A549 (cell line): ENCODE measurements around the gene KIZ. TPM values are rescaled to one million over a fixed set of nuclear protein-coding genes. Genes with fewer than 3 reads are reported as not detected.
A peak's percentile ranks its signal among the peaks of the same experiment; 100 is the strongest.

ENCODE experiments used
- ATAC-seq, 2 experiments: fragments of 200-7000 bp in 1 of 2; fragments of >200 bp in 1 of 2; cut with Nextera tagmentation in 1 of 2; cut with Tn5 transposase in 1 of 2; 3 replicates each; pipeline versions ENCODE4 v1.8.0 to v1.9.1; 2018 to 2020; ENCODE audit warnings: mild to moderate bottlenecking in 1 of 2, moderate library complexity in 1 of 2
- CTCF ChIA-PET: fragments of 300-600 bp; sonication (Branson Sonifier 250); formaldehyde crosslinking; extraction: SDS; loops from one replicate; lab custom pipeline; 2021; ENCODE audit warnings: antibody characterized with exemption, inconsistent platforms; lab: Yijun Ruan, JAX
- POLR2A ChIA-PET: fragments of 350-600 bp; formaldehyde crosslinking; extraction: SDS; loops from one replicate; lab custom pipeline; 2021; ENCODE audit warnings: antibody characterized with exemption, inconsistent platforms; lab: Yijun Ruan, JAX
- DNase-seq, 2 experiments: peaks; one replicate each; pipeline versions ENCODE4 v3.0.0 to v3.0.0-alpha.2; 2011 to 2016; ENCODE audit warnings: low read depth in 1 of 2, low spot score in 1 of 2
- FAIRE-seq: peaks from 2 replicates; lab custom pipeline; 2011; peaks lifted over from hg19 to GRCh38; lab: Jason Lieb, UNC
- H3K27ac ChIP-seq, 2 experiments: fragments of >200 bp; sonication (Bioruptor Twin); formaldehyde crosslinking; 3 replicates each; pipeline ENCODE4 v1.5.1; 2016 to 2017
- H3K4me1 ChIP-seq: fragments of >200 bp; sonication (Bioruptor Twin); formaldehyde crosslinking; 3 replicates; pipeline ENCODE4 v1.6.1; 2016
- H3K4me2 ChIP-seq: fragments of >200 bp; sonication (Bioruptor Twin); formaldehyde crosslinking; 3 replicates; pipeline ENCODE4 v1.6.1; 2016
- H3K4me3 ChIP-seq: fragments of >200 bp; sonication (Bioruptor Twin); formaldehyde crosslinking; 3 replicates; pipeline ENCODE4 v1.5.1; 2016
- H3K9me3 ChIP-seq: fragments of >200 bp; sonication (Bioruptor Twin); formaldehyde crosslinking; 3 replicates; pipeline ENCODE4 v1.6.1; 2016
- CBX2 ChIP-seq: fragments of 200-600 bp; sonication (generic); IDR thresholded peaks from 2 replicates; pipeline ENCODE4 v1.6.1; 2016; ENCODE audit warnings: low read depth, mild to moderate bottlenecking, borderline replicate concordance
- CEBPB ChIP-seq, 2 experiments: fragments of >200 bp in 1 of 2; sonication (Bioruptor Twin) in 1 of 2; formaldehyde crosslinking in 1 of 2; IDR thresholded peaks; 2 replicates each; pipeline ENCODE4 v1.6.1; 2012 to 2016
- CHD2 ChIP-seq: fragments of 150-350 bp; IDR thresholded peaks from 2 replicates; pipeline ENCODE4 v1.6.1; 2014; ENCODE audit warnings: low read length; ENCODE audit not compliant: partially characterized antibody
- CHD4 ChIP-seq: fragments of 200-600 bp; sonication (generic); IDR thresholded peaks from 2 replicates; pipeline ENCODE4 v1.6.1; 2016; ENCODE audit warnings: antibody characterized with exemption, mild to moderate bottlenecking, borderline replicate concordance
- EHF ChIP-seq: fragments of 250-450 bp; sonication (Bioruptor Pico); IDR thresholded peaks from 2 replicates; pipeline ENCODE4 v1.5.0; 2020; ENCODE audit warnings: mild to moderate bottlenecking
- EHMT2 ChIP-seq: fragments of 200-600 bp; sonication (generic); IDR thresholded peaks from 2 replicates; pipeline ENCODE4 v1.6.1; 2016; ENCODE audit warnings: antibody characterized with exemption, low read depth, mild to moderate bottlenecking, moderate library complexity
- FOSB ChIP-seq: fragments of 250-450 bp; sonication (Bioruptor Pico); IDR thresholded peaks from 2 replicates; pipeline ENCODE4 v1.5.0; 2020; ENCODE audit warnings: mild to moderate bottlenecking, moderate library complexity
- HDAC2 ChIP-seq: fragments of 200-600 bp; sonication (generic); IDR thresholded peaks from 2 replicates; pipeline ENCODE4 v1.6.1; 2016
- JUN ChIP-seq, 2 experiments: fragments of >200 bp; sonication (Bioruptor Twin); formaldehyde crosslinking; IDR thresholded peaks; 2 replicates in 1 of 2; 3 replicates in 1 of 2; pipeline ENCODE4 v1.6.1; 2016 to 2017
- JUNB ChIP-seq: fragments of >200 bp; sonication (Bioruptor Twin); formaldehyde crosslinking; IDR thresholded peaks from 2 replicates; pipeline ENCODE4 v1.6.1; 2016
- KDM1A ChIP-seq: fragments of 200-600 bp; sonication (generic); IDR thresholded peaks from 2 replicates; pipeline ENCODE4 v1.6.1; 2016; ENCODE audit warnings: low read depth, mild to moderate bottlenecking
- MAZ ChIP-seq: fragments of 150-350 bp; IDR thresholded peaks from 2 replicates; pipeline ENCODE4 v1.6.1; 2014; ENCODE audit warnings: antibody characterized with exemption, low read depth, low read length, borderline replicate concordance
- MYC ChIP-seq: IDR thresholded peaks from 2 replicates; pipeline ENCODE4 v1.6.1; 2012; ENCODE audit warnings: mild to moderate bottlenecking, inconsistent platforms, low read length, improper control_type of control experiment, borderline replicate concordance
- NFE2L2 ChIP-seq: fragments of 150-350 bp; conservative IDR thresholded peaks from 2 replicates; pipeline ENCODE4 v1.6.1; 2014; ENCODE audit warnings: low read length
- NR3C1 ChIP-seq: fragments of >200 bp; sonication (Bioruptor Twin); formaldehyde crosslinking; IDR thresholded peaks from 3 replicates; pipeline ENCODE4 v1.6.1; 2017
- PHF8 ChIP-seq: fragments of 200-600 bp; sonication (generic); IDR thresholded peaks from 2 replicates; pipeline ENCODE4 v1.6.1; 2016; ENCODE audit warnings: low read depth, mild to moderate bottlenecking, antibody characterized with exemption, moderate library complexity, borderline replicate concordance
- POLR2AphosphoS2 ChIP-seq: conservative IDR thresholded peaks from 2 replicates; pipeline ENCODE4 v1.6.1; 2012; ENCODE audit warnings: low read length, improper control_type of control experiment, inconsistent platforms
- RCOR1 ChIP-seq: fragments of 150-350 bp; IDR thresholded peaks from 2 replicates; pipeline ENCODE4 v1.6.1; 2014; ENCODE audit warnings: antibody characterized with exemption, low read length, low read depth
- RFX5 ChIP-seq: fragments of 450-650 bp; IDR thresholded peaks from 2 replicates; pipeline ENCODE4 v1.7.1; 2014; ENCODE audit warnings: antibody characterized with exemption, mild to moderate bottlenecking, moderate library complexity
- SREBF2 ChIP-seq: fragments of 450-650 bp; IDR thresholded peaks from 2 replicates; pipeline ENCODE4 v1.6.1; 2014; ENCODE audit warnings: mild to moderate bottlenecking, moderate library complexity
- TFCP2L1 ChIP-seq: fragments of 250-450 bp; sonication (Bioruptor Pico); IDR thresholded peaks from 2 replicates; pipeline ENCODE4 v1.5.0; 2021; ENCODE audit warnings: mild to moderate bottlenecking
- TP53 ChIP-seq: fragments of 250-450 bp; sonication (Bioruptor Pico); IDR thresholded peaks from 2 replicates; pipeline ENCODE4 v1.5.0; 2021; ENCODE audit warnings: mild to moderate bottlenecking, moderate library complexity
- ZNF302 ChIP-seq: fragments of 250-450 bp; sonication (Bioruptor Pico); IDR thresholded peaks from 2 replicates; pipeline ENCODE4 v1.9.0; 2021; ENCODE audit warnings: inconsistent platforms, mild to moderate bottlenecking, moderate library complexity
- ZSCAN20 ChIP-seq: fragments of 250-450 bp; sonication (Bioruptor Pico); IDR thresholded peaks from 2 replicates; pipeline ENCODE4 v1.8.0; 2022; ENCODE audit warnings: mild to moderate bottlenecking, moderate library complexity
- WGBS: methylation state at CpG from one replicate; pipeline ENCODE4 v1.1.6; 2017; ENCODE audit errors: missing lambda C conversion rate; 5-methylcytosine and 5-hydroxymethylcytosine counted together
- polyA plus RNA-seq, 4 experiments: library from polyadenylated mRNA; depleted of rRNA in 3 of 4; stranded (reverse); fragments of >200 nt; fragmentation: RNase III in 1 of 4; extraction: RNeasy Plus Mini Kit Qiagen cat#74134 plus additional on column Dnase treatment in 1 of 4; gene quantifications; 2 replicates in 3 of 4; 3 replicates in 1 of 4; pipeline ENCODE4 v1.2.3, GENCODE V29; 2011 to 2017
- TF ChIP-seq, protein P1 (sequence below): fragments of 250-450 bp; sonication (Bioruptor Pico); IDR thresholded peaks from 2 replicates; pipeline ENCODE4 v1.5.0; 2021; ENCODE audit warnings: mild to moderate bottlenecking, moderate library complexity, borderline replicate concordance
- TF ChIP-seq, protein P2 (sequence below): fragments of >200 bp; sonication (Bioruptor Twin); formaldehyde crosslinking; IDR thresholded peaks from 2 replicates; pipeline ENCODE4 v1.6.1; 2016
- TF ChIP-seq, protein P3 (sequence below): IDR thresholded peaks from 2 replicates; pipeline ENCODE4 v1.6.1; 2012; ENCODE audit warnings: low read depth, borderline replicate concordance

Gene KIZ
- polyA plus RNA-seq, 2 of the 4 experiments (the other 2 are of a cell fraction), result 6.3 to 19.1 TPM

DNA sequence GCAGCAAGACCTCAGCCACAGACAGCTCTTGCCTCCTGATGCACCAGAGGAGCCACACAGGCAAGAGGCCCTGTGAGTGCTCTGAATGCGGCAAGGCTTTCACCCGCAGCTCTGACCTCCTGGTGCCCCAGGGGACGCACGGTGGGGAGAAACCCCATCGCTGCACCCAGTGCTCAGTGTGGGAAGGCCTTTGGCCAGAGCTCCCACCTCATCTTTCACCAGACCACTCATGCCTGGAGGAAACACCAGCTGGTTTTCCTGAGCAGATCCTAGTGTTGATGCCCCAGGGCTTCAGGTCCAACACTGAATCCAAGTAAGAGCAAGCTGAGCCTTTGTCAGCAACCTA lies 140.3 kb downstream of the KIZ start:
- ATAC-seq (no peak), FAIRE-seq (no peak), DNase-seq (no peak)
- no peak overlapping the region for H3K4me3 ChIP-seq
- 32% methylated on average over 3 of the region's 5 CpGs for WGBS
- POLR2A ChIA-PET, result no interaction called here
- H3K9me3 ChIP-seq, result peaks cover 15% of the 10 kb centered on the region
- no peak for TF ChIP-seq NR3C1
- no peak for TF ChIP-seq CEBPB (IDR thresholded peaks at IDR 0.05)
- TF ChIP-seq, protein P1, sequence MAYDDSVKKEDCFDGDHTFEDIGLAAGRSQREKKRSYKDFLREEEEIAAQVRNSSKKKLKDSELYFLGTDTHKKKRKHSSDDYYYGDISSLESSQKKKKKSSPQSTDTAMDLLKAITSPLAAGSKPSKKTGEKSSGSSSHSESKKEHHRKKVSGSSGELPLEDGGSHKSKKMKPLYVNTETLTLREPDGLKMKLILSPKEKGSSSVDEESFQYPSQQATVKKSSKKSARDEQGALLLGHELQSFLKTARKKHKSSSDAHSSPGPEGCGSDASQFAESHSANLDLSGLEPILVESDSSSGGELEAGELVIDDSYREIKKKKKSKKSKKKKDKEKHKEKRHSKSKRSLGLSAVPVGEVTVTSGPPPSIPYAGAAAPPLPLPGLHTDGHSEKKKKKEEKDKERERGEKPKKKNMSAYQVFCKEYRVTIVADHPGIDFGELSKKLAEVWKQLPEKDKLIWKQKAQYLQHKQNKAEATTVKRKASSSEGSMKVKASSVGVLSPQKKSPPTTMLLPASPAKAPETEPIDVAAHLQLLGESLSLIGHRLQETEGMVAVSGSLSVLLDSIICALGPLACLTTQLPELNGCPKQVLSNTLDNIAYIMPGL (CRISPR knock-in tag), result no peak
- no peak for TF ChIP-seq MYC
- TF ChIP-seq ZNF302 (CRISPR knock-in tag), result no peak
- TF ChIP-seq POLR2AphosphoS2, result no peak
- H3K4me2 ChIP-seq, result no peak overlapping the region
- H3K27ac ChIP-seq, result no peak overlapping the region
- no peaks in the 10 kb centered on the region for H3K4me1 ChIP-seq
- CTCF ChIA-PET, result interaction anchor here (0.7 to 7.1 kb wide), 4 partner anchors 24 to 406 kb away, joined by 4 to 36 read pairs (median 6); no protein-coding TSS in a partner anchor

DNA sequence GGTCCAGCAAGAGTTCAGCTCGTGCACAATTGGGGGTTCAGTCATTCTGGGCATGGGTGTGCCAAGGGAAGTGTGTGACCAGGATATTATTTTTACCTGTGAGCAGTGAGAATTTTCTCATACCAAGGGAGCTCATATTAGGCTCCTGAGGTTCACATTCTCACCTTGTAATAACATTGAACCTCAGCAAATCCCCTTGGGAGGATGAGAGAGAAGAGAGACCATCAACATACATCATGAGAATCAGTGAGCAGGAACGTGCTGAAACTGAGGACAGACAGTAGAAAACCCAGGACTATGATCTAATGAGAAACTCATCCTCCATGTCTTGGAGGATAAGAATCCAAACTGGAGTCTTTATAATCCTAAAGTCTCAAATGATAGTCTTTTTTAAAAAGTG lies 143.9 kb downstream of the KIZ start:
- no peak for ATAC-seq

DNA sequence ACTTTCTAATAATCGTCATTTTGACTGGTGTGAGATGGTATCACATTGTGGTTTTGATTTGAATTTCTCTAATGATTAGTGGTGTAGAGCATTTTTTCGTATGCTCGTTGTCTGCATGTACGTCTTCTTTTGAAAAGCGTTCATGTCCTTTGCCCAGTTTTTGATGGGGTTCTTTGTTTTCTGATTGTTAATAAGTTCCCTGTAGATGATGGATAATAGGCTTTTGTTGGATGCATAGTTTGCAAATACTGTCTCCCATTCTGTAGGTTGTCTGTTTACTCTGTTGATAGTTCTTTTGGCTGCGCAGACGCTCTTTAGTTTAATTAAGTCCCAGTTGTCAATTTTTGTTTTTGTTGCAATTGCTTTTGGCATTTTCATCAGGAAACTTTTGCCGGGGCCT lies 144.9 kb downstream of the KIZ start:
- Histone ChIP-seq H3K4me3 (no peak overlapping the region), H3K27ac (no peak overlapping the region), H3K4me1 (no peaks in the 10 kb centered on the region), H3K4me2 (no peak overlapping the region), H3K9me3 (peaks cover 20% of the 10 kb centered on the region)
- TF ChIP-seq TFCP2L1 (CRISPR knock-in tag) (no peak), PHF8 (no peak), EHMT2 (no peak), JUN (IDR thresholded peaks at IDR 0.05) (no peak), HDAC2 (no peak), RFX5 (no peak), TP53 (CRISPR knock-in tag) (no peak), CHD2 (no peak), JUNB (no peak), SREBF2 (no peak)
- TF ChIP-seq, protein P1 (CRISPR knock-in tag), result no peak
- DNase-seq (no peak), FAIRE-seq (peak; percentile 73), ATAC-seq (no peak)
- 64% methylated on average over 8 of the region's 8 CpGs for WGBS
- ChIA-PET CTCF (interaction anchor here (2.2 kb wide), 1 partner anchor 35 kb away, joined by 10 read pairs; no protein-coding TSS in a partner anchor), POLR2A (no interaction called here)

More for the DNA sequence above, 143.9 kb downstream of the KIZ start:
- FAIRE-seq, result no peak
- Histone ChIP-seq H3K27ac (no peak overlapping the region), H3K4me2 (no peak overlapping the region), H3K4me1 (no peaks in the 10 kb centered on the region), H3K4me3 (no peak overlapping the region), H3K9me3 (peaks cover 20% of the 10 kb centered on the region)
- TF ChIP-seq CBX2, result no peak
- TF ChIP-seq CHD4, result no peak
- no peak for TF ChIP-seq PHF8
- no peak for TF ChIP-seq MYC
- no peak for TF ChIP-seq NFE2L2
- TF ChIP-seq, protein P2, sequence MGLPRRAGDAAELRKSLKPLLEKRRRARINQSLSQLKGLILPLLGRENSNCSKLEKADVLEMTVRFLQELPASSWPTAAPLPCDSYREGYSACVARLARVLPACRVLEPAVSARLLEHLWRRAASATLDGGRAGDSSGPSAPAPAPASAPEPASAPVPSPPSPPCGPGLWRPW, result no peak
- no peak for TF ChIP-seq KDM1A
- TF ChIP-seq EHF (CRISPR knock-in tag), result no peak
- TF ChIP-seq, protein P1 (CRISPR knock-in tag), result no peak
- TF ChIP-seq, protein P3, sequence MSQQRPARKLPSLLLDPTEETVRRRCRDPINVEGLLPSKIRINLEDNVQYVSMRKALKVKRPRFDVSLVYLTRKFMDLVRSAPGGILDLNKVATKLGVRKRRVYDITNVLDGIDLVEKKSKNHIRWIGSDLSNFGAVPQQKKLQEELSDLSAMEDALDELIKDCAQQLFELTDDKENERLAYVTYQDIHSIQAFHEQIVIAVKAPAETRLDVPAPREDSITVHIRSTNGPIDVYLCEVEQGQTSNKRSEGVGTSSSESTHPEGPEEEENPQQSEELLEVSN, result no peak
- TF ChIP-seq JUNB, result no peak
- TF ChIP-seq CHD2, result no peak
- no peak for TF ChIP-seq MAZ
- no peak for TF ChIP-seq JUN (IDR thresholded peaks at IDR 0.05)
- no peak for TF ChIP-seq RCOR1
- no peak for TF ChIP-seq NR3C1
- no peak for TF ChIP-seq FOSB (CRISPR knock-in tag)
- TF ChIP-seq ZSCAN20, result no peak
- no peak for TF ChIP-seq EHMT2
- ChIA-PET POLR2A (no interaction called here), CTCF (interaction anchor here (7.1 kb wide), 1 partner anchor 34 kb away, joined by 36 read pairs; no protein-coding TSS in a partner anchor)
- no peak for DNase-seq
- WGBS, result 3% methylated on average over 2 of the region's 2 CpGs
